ENCODE measurements around the gene STRN4. TPM values are rescaled to one million over a fixed set of nuclear protein-coding genes. Genes with fewer than 3 reads are reported as not detected.

The STRN4 gene
- polyA plus RNA-seq, 1 donor from 2014 or later: 153 TPM

- Histone ChIP-seq H3K9ac (ENCODE audit: low read length) (no peak overlapping the region), H3K27me3 (ENCODE audit: insufficient read depth, low read depth, low read length) (no peaks in the 10 kb centered on the region), H3K27ac (ENCODE audit: low read length) (no peak overlapping the region), H3K9me2 (ENCODE audit: insufficient read depth, low read length) (no peaks in the 10 kb centered on the region), H2AFZ (ENCODE audit: low read depth, low read length) (no peak overlapping the region), H3K36me3 (ENCODE audit: insufficient read depth, low read length) (peaks cover 3% of the 10 kb centered on the region), H3K79me2 (replicated peaks; ENCODE audit: insufficient read depth, low read length) (no peaks in the 10 kb centered on the region), H3K4me3 (ENCODE audit: low read length) (no peak overlapping the region), H3F3A (ENCODE audit: insufficient read depth, low read length, poor library complexity, severe bottlenecking) (no peaks in the 10 kb centered on the region), H4K20me1 (ENCODE audit: insufficient read depth) (no peaks in the 10 kb centered on the region), H3K4me2 (ENCODE audit: low read length) (no peak overlapping the region), H3K9me3 (ENCODE audit: low read length) (no peaks in the 10 kb centered on the region)
- TF ChIP-seq TAF1 (IDR thresholded peaks at IDR 0.05; ENCODE audit: low read depth): no peak
- TF ChIP-seq CTCF (IDR thresholded peaks at IDR 0.05; ENCODE audit: poor library complexity, severe bottlenecking): no peak
- TF ChIP-seq REST (IDR thresholded peaks at IDR 0.05; ENCODE audit: borderline replicate concordance): no peak
- no peak for TF ChIP-seq EZH2 (IDR thresholded peaks at IDR 0.05; ENCODE audit: borderline replicate concordance, insufficient read depth, low read length, poor library complexity, severe bottlenecking)
- no peak for TF ChIP-seq EP300 (conservative IDR thresholded peaks at IDR 0.05; ENCODE audit: poor library complexity, severe bottlenecking)
- no peak for TF ChIP-seq SMC3 (conservative IDR thresholded peaks at IDR 0.05; ENCODE audit: poor library complexity)
- no peak for TF ChIP-seq RAD21 (conservative IDR thresholded peaks at IDR 0.05)
- no peak for TF ChIP-seq MXI1 (conservative IDR thresholded peaks at IDR 0.05; ENCODE audit: poor library complexity, severe bottlenecking)
- no peak for TF ChIP-seq POLR2AphosphoS5 (IDR thresholded peaks at IDR 0.05)
These were observed 23.2 kb downstream of the STRN4 start for GRCh38 chr19:46723023-46723461.

- Histone ChIP-seq H3K4me2 (ENCODE audit: low read length) (no peak overlapping the region), H4K20me1 (ENCODE audit: insufficient read depth) (no peaks in the 10 kb centered on the region), H3F3A (ENCODE audit: insufficient read depth, low read length, poor library complexity, severe bottlenecking) (no peaks in the 10 kb centered on the region), H3K27me3 (ENCODE audit: insufficient read depth, low read depth, low read length) (no peaks in the 10 kb centered on the region), H3K9me2 (ENCODE audit: insufficient read depth, low read length) (no peaks in the 10 kb centered on the region), H3K9ac (ENCODE audit: low read length) (no peak overlapping the region), H3K27ac (ENCODE audit: low read length) (no peak overlapping the region), H3K79me2 (replicated peaks; ENCODE audit: insufficient read depth, low read length) (no peaks in the 10 kb centered on the region), H2AFZ (ENCODE audit: low read depth, low read length) (no peak overlapping the region), H3K9me3 (ENCODE audit: low read length) (no peaks in the 10 kb centered on the region), H3K36me3 (ENCODE audit: insufficient read depth, low read length) (peaks cover 3% of the 10 kb centered on the region), H3K4me3 (ENCODE audit: low read length) (no peak overlapping the region)
- no peak for TF ChIP-seq MXI1 (conservative IDR thresholded peaks at IDR 0.05; ENCODE audit: poor library complexity, severe bottlenecking)
- no peak for TF ChIP-seq POLR2AphosphoS5 (IDR thresholded peaks at IDR 0.05)
- no peak for TF ChIP-seq EP300 (conservative IDR thresholded peaks at IDR 0.05; ENCODE audit: poor library complexity, severe bottlenecking)
- TF ChIP-seq REST (IDR thresholded peaks at IDR 0.05; ENCODE audit: borderline replicate concordance): no peak
- TF ChIP-seq TAF1 (IDR thresholded peaks at IDR 0.05; ENCODE audit: low read depth): no peak
These were observed 23.7 kb downstream of the STRN4 start for GRCh38 chr19:46722421-46723022.

Measured in neural cell (in vitro differentiated cells).